Body of pancreas (tissue), 4 donors: ENCODE measurements around the gene C4orf36.

Source experiments
- POLR2A ChIP-seq, 3 donors: fragments of 450-650 bp; IDR thresholded peaks; one replicate each; pipeline ENCODE4 v1.6.1; 2016; ENCODE audit warnings: antibody characterized with exemption in 3 of 3, mild to moderate bottlenecking in 2 of 3
- TF ChIP-seq, protein P1 (sequence below), 7 experiments: fragments of 450-650 bp in 4 of 7; fragments of 200-600 bp in 3 of 7; sonication (generic) in 3 of 7; IDR thresholded peaks; one replicate each; pipeline ENCODE4 v1.5.1; 2016 to 2019; ENCODE audit warnings: antibody characterized with exemption in 7 of 7

- TF ChIP-seq, protein P1, sequence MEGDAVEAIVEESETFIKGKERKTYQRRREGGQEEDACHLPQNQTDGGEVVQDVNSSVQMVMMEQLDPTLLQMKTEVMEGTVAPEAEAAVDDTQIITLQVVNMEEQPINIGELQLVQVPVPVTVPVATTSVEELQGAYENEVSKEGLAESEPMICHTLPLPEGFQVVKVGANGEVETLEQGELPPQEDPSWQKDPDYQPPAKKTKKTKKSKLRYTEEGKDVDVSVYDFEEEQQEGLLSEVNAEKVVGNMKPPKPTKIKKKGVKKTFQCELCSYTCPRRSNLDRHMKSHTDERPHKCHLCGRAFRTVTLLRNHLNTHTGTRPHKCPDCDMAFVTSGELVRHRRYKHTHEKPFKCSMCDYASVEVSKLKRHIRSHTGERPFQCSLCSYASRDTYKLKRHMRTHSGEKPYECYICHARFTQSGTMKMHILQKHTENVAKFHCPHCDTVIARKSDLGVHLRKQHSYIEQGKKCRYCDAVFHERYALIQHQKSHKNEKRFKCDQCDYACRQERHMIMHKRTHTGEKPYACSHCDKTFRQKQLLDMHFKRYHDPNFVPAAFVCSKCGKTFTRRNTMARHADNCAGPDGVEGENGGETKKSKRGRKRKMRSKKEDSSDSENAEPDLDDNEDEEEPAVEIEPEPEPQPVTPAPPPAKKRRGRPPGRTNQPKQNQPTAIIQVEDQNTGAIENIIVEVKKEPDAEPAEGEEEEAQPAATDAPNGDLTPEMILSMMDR (IDR thresholded peaks at IDR 0.05), result no peak
- no peak for TF ChIP-seq POLR2A (IDR thresholded peaks at IDR 0.05)
These were observed 48.8 kb upstream of the C4orf36 start for GRCh38 chr4:86940920-86941460.
